ENCODE results near the gene SMIM10L2A.
"Not testable (repeated sequence)": the region's sequence is repeated elsewhere in the genome, so short reads cannot be mapped to it uniquely, and the experiment has no call there.

The SMIM10L2A gene

DNA sequence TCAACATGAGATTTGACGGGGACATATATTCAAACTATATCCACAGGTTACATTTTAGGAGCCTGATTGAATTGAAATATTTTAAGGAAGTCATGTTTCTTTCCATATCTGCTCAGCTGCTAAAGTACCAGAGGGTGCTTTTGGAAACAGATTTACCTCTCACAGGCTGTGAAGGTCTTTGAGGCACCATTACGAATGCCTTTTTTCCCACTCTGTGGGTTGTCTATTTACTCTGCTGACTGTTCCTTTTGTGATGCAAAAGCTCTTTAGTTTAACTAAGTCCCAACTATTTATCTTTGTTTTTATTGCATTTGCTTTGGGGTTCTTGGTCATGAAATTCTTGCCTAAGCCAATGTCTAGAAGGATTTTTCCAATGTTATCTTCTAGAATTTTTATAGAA lies 40.0 kb downstream of the SMIM10L2A start:
- DNase-seq: not testable (repeated sequence)

DNA sequence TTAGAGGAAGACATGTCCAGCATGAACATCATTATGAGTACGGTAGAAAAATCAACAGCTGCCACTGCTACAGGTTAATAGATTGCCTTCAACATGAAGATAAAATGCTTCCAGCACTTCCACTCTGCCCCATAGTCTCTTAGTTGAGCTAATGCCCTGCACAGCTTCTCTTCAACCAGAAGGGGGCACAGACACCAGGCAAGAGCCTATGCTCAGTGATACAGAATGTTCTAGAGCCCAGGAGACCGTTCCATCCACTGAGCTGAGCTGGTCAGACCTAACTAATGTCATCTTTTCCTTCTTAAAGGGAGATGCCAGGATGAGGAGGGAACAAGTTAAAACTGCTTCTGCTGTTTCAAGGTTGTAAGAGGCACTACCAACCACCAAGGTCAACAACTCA lies 42.2 kb downstream of the SMIM10L2A start:
- DNase-seq: peak; percentile 22 to 30 (median 23)

DNA sequence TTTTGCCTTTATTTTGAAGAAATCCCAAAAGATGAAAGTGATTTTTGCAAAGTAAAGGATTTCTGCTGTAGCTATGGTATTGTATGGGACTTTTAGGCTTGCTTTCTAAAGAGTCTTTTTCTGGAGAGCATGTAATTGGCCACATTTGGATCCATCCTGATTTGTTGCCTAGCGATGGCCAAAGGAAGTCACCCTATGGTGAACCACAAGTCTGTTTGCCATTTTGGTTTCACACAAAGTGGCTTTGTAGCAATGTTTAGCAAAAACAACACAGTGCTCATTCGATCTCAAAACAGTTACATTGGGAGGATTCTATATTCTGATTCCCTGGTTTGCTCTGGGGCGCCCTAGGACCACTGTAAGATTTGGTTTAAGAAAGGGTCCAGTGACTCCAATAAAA lies 54.6 kb downstream of the SMIM10L2A start:
- no peak for DNase-seq

DNA sequence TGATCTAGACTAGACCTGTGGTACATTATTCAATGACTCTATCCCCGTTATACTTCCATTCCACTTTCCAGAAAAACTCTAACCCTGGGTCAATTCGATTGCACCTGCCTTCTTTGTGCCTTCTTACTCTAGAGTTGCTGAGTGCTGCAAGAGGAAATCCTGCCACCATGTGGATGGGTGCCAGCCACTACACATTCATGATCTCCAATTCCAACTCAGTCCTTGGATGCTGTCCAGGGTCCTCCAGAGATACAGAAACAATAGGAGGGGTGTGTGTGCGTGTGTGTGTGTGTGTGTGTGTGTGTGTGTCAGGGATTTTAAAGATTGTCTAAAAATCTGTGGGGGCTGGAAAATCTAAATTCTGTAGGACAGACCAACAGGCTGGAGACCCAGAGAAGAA lies 55.8 kb downstream of the SMIM10L2A start:
- peak; percentile 29 to 49 (median 46) for DNase-seq
